Neuronal stem cell (in vitro differentiated cells): ENCODE measurements around the gene ABCC1.

Experiments
- DNase-seq: peaks from one replicate; pipeline ENCODE4 v3.0.0-alpha.2; 2013; ENCODE audit warnings: low spot score
- H2AFZ ChIP-seq: one replicate; pipeline ENCODE4 v1.6.1; 2013; ENCODE audit warnings: mild to moderate bottlenecking, low read length, inconsistent platforms
- H2AK5ac ChIP-seq: 2 replicates; pipeline ENCODE4 v1.6.1; 2013; ENCODE audit warnings: low read depth, mild to moderate bottlenecking, inconsistent platforms, low read length, moderate library complexity, mixed read lengths
- H2BK120ac ChIP-seq: 2 replicates; pipeline ENCODE4 v1.6.1; 2013; ENCODE audit warnings: low read depth, mild to moderate bottlenecking, inconsistent platforms, low read length, moderate library complexity, mixed read lengths
- H2BK12ac ChIP-seq: one replicate; pipeline ENCODE4 v1.6.1; 2013; ENCODE audit warnings: low read length, inconsistent platforms
- H2BK15ac ChIP-seq: 2 replicates; pipeline ENCODE4 v1.6.1; 2013; ENCODE audit warnings: mild to moderate bottlenecking, low read length, inconsistent platforms, mixed read lengths
- H2BK5ac ChIP-seq: one replicate; pipeline ENCODE4 v1.6.1; 2013; ENCODE audit warnings: inconsistent platforms, mild to moderate bottlenecking, low read length, moderate library complexity
- H3K14ac ChIP-seq: one replicate; pipeline ENCODE4 v1.6.1; 2013; ENCODE audit warnings: low read length, inconsistent platforms
- H3K18ac ChIP-seq: 2 replicates; pipeline ENCODE4 v1.6.1; 2013; ENCODE audit warnings: low read length, inconsistent platforms
- H3K23ac ChIP-seq: 2 replicates; pipeline ENCODE4 v1.6.1; 2013; ENCODE audit warnings: low read depth, mild to moderate bottlenecking, mixed read lengths, low read length, inconsistent platforms; ENCODE audit not compliant: poor library complexity
- H3K27ac ChIP-seq: replicated peaks from 3 replicates; pipeline ENCODE4 v1.5.1; 2013; ENCODE audit warnings: low read length, inconsistent platforms
- H3K27me3 ChIP-seq, 3 experiments: 2 replicates each; pipeline ENCODE4 v1.6.1; 2013; ENCODE audit warnings: low read length in 3 of 3, mild to moderate bottlenecking in 2 of 3, inconsistent platforms in 1 of 3, low read depth in 1 of 3, mixed read lengths in 1 of 3, moderate library complexity in 1 of 3; ENCODE audit not compliant: control insufficient read depth in 3 of 3, insufficient read depth in 3 of 3
- H3K36me3 ChIP-seq, 2 donors: replicated peaks in 1 of 2; 2 replicates each; pipeline ENCODE4 v1.6.1; 2013; ENCODE audit warnings: low read length in 2 of 2; ENCODE audit not compliant: control insufficient read depth in 2 of 2, insufficient read depth in 2 of 2
- H3K4ac ChIP-seq: 2 replicates; pipeline ENCODE4 v1.6.1; 2013; ENCODE audit warnings: inconsistent platforms, mild to moderate bottlenecking, low read length, moderate library complexity
- H3K4me1 ChIP-seq, 2 donors: 1 replicate in 1 of 2; 2 replicates in 1 of 2; pipeline ENCODE4 v1.6.1; 2013; ENCODE audit warnings: low read length in 2 of 2, low read depth in 1 of 2; ENCODE audit not compliant: control insufficient read depth in 2 of 2, insufficient read depth in 1 of 2
- H3K4me2 ChIP-seq: one replicate; pipeline ENCODE4 v1.6.1; 2013; ENCODE audit warnings: mild to moderate bottlenecking, low read length, inconsistent platforms; ENCODE audit not compliant: insufficient read depth, poor library complexity, severe bottlenecking
- H3K4me3 ChIP-seq, 2 donors: 2 replicates each; pipeline ENCODE4 v1.5.1; 2013; ENCODE audit warnings: low read length in 2 of 2, mild to moderate bottlenecking in 2 of 2, inconsistent platforms in 1 of 2, moderate library complexity in 1 of 2
- H3K79me1 ChIP-seq: one replicate; pipeline ENCODE4 v1.6.1; 2013; ENCODE audit warnings: low read depth, mild to moderate bottlenecking, inconsistent platforms, low read length, moderate library complexity
- H3K9ac ChIP-seq: one replicate; pipeline ENCODE4 v1.6.1; 2013; ENCODE audit warnings: mild to moderate bottlenecking, low read depth, low read length, inconsistent platforms; ENCODE audit not compliant: poor library complexity
- H3K9me3 ChIP-seq, 2 donors: replicated peaks in 1 of 2; 2 replicates each; pipeline versions ENCODE3 to v1.6.1; 2013; ENCODE audit warnings: low read length in 2 of 2, mild to moderate bottlenecking in 2 of 2, inconsistent platforms in 1 of 2, low read depth in 1 of 2, mixed read lengths in 1 of 2, moderate library complexity in 1 of 2; ENCODE audit not compliant: control insufficient read depth in 2 of 2, insufficient read depth in 1 of 2
- H4K8ac ChIP-seq: one replicate; pipeline ENCODE4 v1.6.1; 2013; ENCODE audit warnings: low read depth, mild to moderate bottlenecking, inconsistent platforms, low read length, moderate library complexity
- H4K91ac ChIP-seq: one replicate; pipeline ENCODE4 v1.6.1; 2013; ENCODE audit warnings: low read length, low read depth, mild to moderate bottlenecking, inconsistent platforms; ENCODE audit not compliant: poor library complexity
- WGBS, 2 donors: extraction: QIAGEN DNeasy Blood & Tissue Kit; methylation state at CpG; one replicate each; pipeline ENCODE4 v1.1.7; 2013; ENCODE audit warnings: missing lambda C conversion rate in 2 of 2, mixed read lengths in 1 of 2; ENCODE audit not compliant: insufficient read length in 2 of 2, insufficient replicate concordance in 1 of 2; ENCODE audit errors: extremely low coverage in 2 of 2; 5-methylcytosine and 5-hydroxymethylcytosine counted together

The ABCC1 gene

GRCh38 chr16:16093628-16094332, 144.4 kb downstream of the ABCC1 start:
- DNase-seq: no peak
- Histone ChIP-seq H3K23ac (no peak overlapping the region), H2BK5ac (no peak overlapping the region), H3K9me3 (peaks cover 0 to 2% of the 10 kb centered on the region in 2 donors), H3K4me3 (no peak overlapping the region), H3K4ac (no peak overlapping the region), H2AK5ac (no peak overlapping the region), H3K18ac (peak overlapping the region; percentile 35), H2BK120ac (no peak overlapping the region), H3K9ac (no peak overlapping the region), H3K27me3 (no peaks in the 10 kb centered on the region), H3K4me2 (no peak overlapping the region), H2BK12ac (no peak overlapping the region), H3K79me1 (no peaks in the 10 kb centered on the region), H2BK15ac (no peak overlapping the region), H3K27ac (no peak overlapping the region), H2AFZ (no peak overlapping the region), H4K8ac (no peak overlapping the region), H4K91ac (no peak overlapping the region), H3K14ac (no peak overlapping the region), H3K36me3 (peaks cover 0 to 7% of the 10 kb centered on the region in 2 donors), H3K4me1 (peaks cover 5 to 9% of the 10 kb centered on the region in 2 donors)
- no CpG with 5 or more reads among the region's 11 CpGs for WGBS, 2 donors

- H3K23ac ChIP-seq: no peak overlapping the region
- H3K4me1 ChIP-seq: peaks cover 5 to 9% of the 10 kb centered on the region in 2 donors
- no peak overlapping the region for H3K27ac ChIP-seq
- no peak overlapping the region for H2BK120ac ChIP-seq
- no peaks in the 10 kb centered on the region for H3K79me1 ChIP-seq
- H2BK15ac ChIP-seq: no peak overlapping the region
- H3K4ac ChIP-seq: no peak overlapping the region
- H3K4me3 ChIP-seq: no peak overlapping the region
- H4K8ac ChIP-seq: no peak overlapping the region
- H4K91ac ChIP-seq: no peak overlapping the region
- H3K18ac ChIP-seq: no peak overlapping the region
- no peak overlapping the region for H2AK5ac ChIP-seq
- H3K4me2 ChIP-seq: no peak overlapping the region
- H2AFZ ChIP-seq: no peak overlapping the region
- no peak overlapping the region for H2BK12ac ChIP-seq
- H2BK5ac ChIP-seq: no peak overlapping the region
- H3K36me3 ChIP-seq: peaks cover 0 to 6% of the 10 kb centered on the region in 2 donors
- no peak overlapping the region for H3K14ac ChIP-seq
- DNase-seq: no peak
- no peak overlapping the region for H3K9ac ChIP-seq
- no peaks in the 10 kb centered on the region for H3K9me3 ChIP-seq
- no CpG with 5 or more reads among the region's 8 CpGs for WGBS, 2 donors
- H3K27me3 ChIP-seq: no peaks in the 10 kb centered on the region
These were observed 146.2 kb downstream of the ABCC1 start for GRCh38 chr16:16095646-16096045.

GRCh38 chr16:16096121-16096857, 146.9 kb downstream of the ABCC1 start:
- no peak overlapping the region for H3K4me3 ChIP-seq
- no peak overlapping the region for H2BK12ac ChIP-seq
- H3K14ac ChIP-seq: no peak overlapping the region
- no peak overlapping the region for H3K18ac ChIP-seq
- peak overlapping the region; percentile 51 for H2AFZ ChIP-seq
- H3K4me1 ChIP-seq: peaks cover 5 to 9% of the 10 kb centered on the region in 2 donors
- H3K4me2 ChIP-seq: no peak overlapping the region
- H2BK5ac ChIP-seq: no peak overlapping the region
- H3K27me3 ChIP-seq: no peaks in the 10 kb centered on the region
- H3K36me3 ChIP-seq: peaks cover 0 to 4% of the 10 kb centered on the region in 2 donors
- H3K9me3 ChIP-seq: no peaks in the 10 kb centered on the region
- H3K23ac ChIP-seq: no peak overlapping the region
- H2BK120ac ChIP-seq: no peak overlapping the region
- no peaks in the 10 kb centered on the region for H3K79me1 ChIP-seq
- no peak for DNase-seq
- peak overlapping the region; percentile 42 for H3K27ac ChIP-seq
- H2AK5ac ChIP-seq: no peak overlapping the region
- H4K91ac ChIP-seq: no peak overlapping the region
- H4K8ac ChIP-seq: no peak overlapping the region
- WGBS, 2 donors: no CpG with 5 or more reads among the region's 14 CpGs
- H3K4ac ChIP-seq: no peak overlapping the region
- no peak overlapping the region for H3K9ac ChIP-seq
- no peak overlapping the region for H2BK15ac ChIP-seq

GRCh38 chr16:16096858-16097213, 147.4 kb downstream of the ABCC1 start:
- Histone ChIP-seq H3K27ac (peak overlapping the region; percentile 42), H2BK120ac (no peak overlapping the region), H3K9ac (no peak overlapping the region), H3K9me3 (no peaks in the 10 kb centered on the region), H2AFZ (no peak overlapping the region), H3K4me2 (no peak overlapping the region), H2BK15ac (no peak overlapping the region), H3K27me3 (no peaks in the 10 kb centered on the region), H3K18ac (no peak overlapping the region), H3K4ac (no peak overlapping the region), H2BK5ac (no peak overlapping the region), H2AK5ac (no peak overlapping the region), H3K4me1 (peaks cover 5 to 9% of the 10 kb centered on the region in 2 donors), H3K36me3 (peaks cover 0 to 6% of the 10 kb centered on the region in 2 donors), H4K8ac (no peak overlapping the region), H3K23ac (no peak overlapping the region), H3K4me3 (no peak overlapping the region), H2BK12ac (no peak overlapping the region), H3K79me1 (no peaks in the 10 kb centered on the region), H3K14ac (no peak overlapping the region), H4K91ac (no peak overlapping the region)
- no CpG with 5 or more reads among the region's 3 CpGs for whole genome bisulfite sequencing, 2 donors
- DNase-seq: no peak
